Measurements from ENCODE around the gene DOK3.

- TF ChIP-seq EZH2 (IDR thresholded peaks at IDR 0.05; ENCODE audit: borderline replicate concordance, insufficient read depth, low read depth, low read length, poor library complexity, severe bottlenecking), result no peak
- TF ChIP-seq, protein P1, sequence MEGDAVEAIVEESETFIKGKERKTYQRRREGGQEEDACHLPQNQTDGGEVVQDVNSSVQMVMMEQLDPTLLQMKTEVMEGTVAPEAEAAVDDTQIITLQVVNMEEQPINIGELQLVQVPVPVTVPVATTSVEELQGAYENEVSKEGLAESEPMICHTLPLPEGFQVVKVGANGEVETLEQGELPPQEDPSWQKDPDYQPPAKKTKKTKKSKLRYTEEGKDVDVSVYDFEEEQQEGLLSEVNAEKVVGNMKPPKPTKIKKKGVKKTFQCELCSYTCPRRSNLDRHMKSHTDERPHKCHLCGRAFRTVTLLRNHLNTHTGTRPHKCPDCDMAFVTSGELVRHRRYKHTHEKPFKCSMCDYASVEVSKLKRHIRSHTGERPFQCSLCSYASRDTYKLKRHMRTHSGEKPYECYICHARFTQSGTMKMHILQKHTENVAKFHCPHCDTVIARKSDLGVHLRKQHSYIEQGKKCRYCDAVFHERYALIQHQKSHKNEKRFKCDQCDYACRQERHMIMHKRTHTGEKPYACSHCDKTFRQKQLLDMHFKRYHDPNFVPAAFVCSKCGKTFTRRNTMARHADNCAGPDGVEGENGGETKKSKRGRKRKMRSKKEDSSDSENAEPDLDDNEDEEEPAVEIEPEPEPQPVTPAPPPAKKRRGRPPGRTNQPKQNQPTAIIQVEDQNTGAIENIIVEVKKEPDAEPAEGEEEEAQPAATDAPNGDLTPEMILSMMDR (IDR thresholded peaks at IDR 0.05), result no peak
Observed at GRCh38 chr5:177540438-177540837, 30.8 kb upstream of the DOK3 start.
